HG02970 (cell line): Measurements from ENCODE around the gene PRRT1B.
"Not testable (repeated sequence)": the region's sequence is repeated elsewhere in the genome, so short reads cannot be mapped to it uniquely, and the experiment has no call there.

Experiments used
- ATAC-seq: cut with Tn5 transposase; IDR thresholded peaks from one replicate; pipeline ENCODE4 v1.9.1; 2021; ENCODE audit warnings: mild to moderate bottlenecking, moderate library complexity, moderate number of reproducible peaks; ENCODE audit not compliant: unreplicated experiment, low FRiP score

Gene PRRT1B

GRCh38 chr9:131549186-131549585 is 3.9 kb downstream of the PRRT1B start:
- not testable (repeated sequence) for ATAC-seq

GRCh38 chr9:131550465-131550864 is 5.1 kb downstream of the PRRT1B start:
- not testable (repeated sequence) for ATAC-seq

- ATAC-seq: no peak
These were observed 6.7 kb downstream of the PRRT1B start for GRCh38 chr9:131552030-131552429.

GRCh38 chr9:131554087-131554842 is 8.9 kb downstream of the PRRT1B start:
- no peak for ATAC-seq

- ATAC-seq: no peak
These were observed 9.6 kb downstream of the PRRT1B start for GRCh38 chr9:131554843-131555351.

GRCh38 chr9:131555841-131556673 is 10.7 kb downstream of the PRRT1B start:
- no peak for ATAC-seq

- no peak for ATAC-seq
These were observed 12.7 kb downstream of the PRRT1B start for GRCh38 chr9:131557855-131558548.

- no peak for ATAC-seq
These were observed 14.2 kb downstream of the PRRT1B start for GRCh38 chr9:131559421-131560000.

- no peak for ATAC-seq
These were observed 17.0 kb downstream of the PRRT1B start for GRCh38 chr9:131562032-131562959.

GRCh38 chr9:131565369-131565768 is 20.0 kb downstream of the PRRT1B start:
- no peak for ATAC-seq

- ATAC-seq: no peak
These were observed 20.8 kb downstream of the PRRT1B start for GRCh38 chr9:131566158-131566557.

GRCh38 chr9:131567910-131568309 is 22.6 kb downstream of the PRRT1B start:
- no peak for ATAC-seq

- no peak for ATAC-seq
These were observed 29.7 kb downstream of the PRRT1B start for GRCh38 chr9:131574730-131575640.

GRCh38 chr9:131575946-131576853 is 30.9 kb downstream of the PRRT1B start:
- no peak for ATAC-seq

GRCh38 chr9:131577005-131578000 is 32.0 kb downstream of the PRRT1B start:
- ATAC-seq: no peak

- no peak for ATAC-seq
These were observed 32.7 kb downstream of the PRRT1B start for GRCh38 chr9:131578021-131578420.
